RWPE1 (cell line): ENCODE results near the gene OR51B4.
A peak's percentile ranks its signal among the peaks of the same experiment; 100 is the strongest.

ENCODE experiments used
- CTCF ChIA-PET: fragments of 350-600 bp; sonication (Branson Sonifier 250); formaldehyde crosslinking; extraction: SDS; loops from one replicate; lab custom pipeline; 2021; lab: Yijun Ruan, JAX
- POLR2A ChIA-PET: fragments of 400-600 bp; formaldehyde crosslinking; extraction: SDS; loops from one replicate; lab custom pipeline; 2020; ENCODE audit warnings: antibody characterized with exemption; ENCODE audit not compliant: low non-redundant PET; lab: Yijun Ruan, JAX
- DNase-seq: peaks from one replicate; pipeline ENCODE4 v3.0.0; 2012; ENCODE audit warnings: low spot score
- H3K27ac ChIP-seq: fragments of 450-650 bp; 2 replicates; pipeline ENCODE4 v1.5.1; 2017
- TF ChIP-seq, protein P1 (sequence below): fragments of 450-650 bp; conservative IDR thresholded peaks from 2 replicates; pipeline ENCODE4 v1.5.1; 2017; ENCODE audit warnings: low read depth, mild to moderate bottlenecking

The OR51B4 gene

DNA sequence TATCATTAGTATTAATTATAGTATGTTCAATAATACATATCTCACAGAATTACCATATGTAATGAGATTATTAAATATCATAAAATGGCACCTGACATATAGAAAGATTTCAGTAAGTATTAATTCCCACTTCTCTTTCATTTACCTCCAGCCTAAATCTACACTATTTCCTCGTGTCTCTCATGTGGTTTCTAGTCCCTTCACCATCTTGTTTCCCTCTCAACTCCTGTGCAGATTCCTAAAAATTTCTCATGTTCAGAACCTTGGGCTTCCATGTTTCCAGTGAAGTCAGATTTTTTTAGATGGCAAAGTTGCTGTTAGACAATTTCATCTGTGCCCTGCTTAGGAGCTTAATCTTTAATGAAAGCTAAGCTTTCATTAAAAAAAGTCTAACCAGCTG, 17.9 kb downstream of the OR51B4 start:
- TF ChIP-seq, protein P1, sequence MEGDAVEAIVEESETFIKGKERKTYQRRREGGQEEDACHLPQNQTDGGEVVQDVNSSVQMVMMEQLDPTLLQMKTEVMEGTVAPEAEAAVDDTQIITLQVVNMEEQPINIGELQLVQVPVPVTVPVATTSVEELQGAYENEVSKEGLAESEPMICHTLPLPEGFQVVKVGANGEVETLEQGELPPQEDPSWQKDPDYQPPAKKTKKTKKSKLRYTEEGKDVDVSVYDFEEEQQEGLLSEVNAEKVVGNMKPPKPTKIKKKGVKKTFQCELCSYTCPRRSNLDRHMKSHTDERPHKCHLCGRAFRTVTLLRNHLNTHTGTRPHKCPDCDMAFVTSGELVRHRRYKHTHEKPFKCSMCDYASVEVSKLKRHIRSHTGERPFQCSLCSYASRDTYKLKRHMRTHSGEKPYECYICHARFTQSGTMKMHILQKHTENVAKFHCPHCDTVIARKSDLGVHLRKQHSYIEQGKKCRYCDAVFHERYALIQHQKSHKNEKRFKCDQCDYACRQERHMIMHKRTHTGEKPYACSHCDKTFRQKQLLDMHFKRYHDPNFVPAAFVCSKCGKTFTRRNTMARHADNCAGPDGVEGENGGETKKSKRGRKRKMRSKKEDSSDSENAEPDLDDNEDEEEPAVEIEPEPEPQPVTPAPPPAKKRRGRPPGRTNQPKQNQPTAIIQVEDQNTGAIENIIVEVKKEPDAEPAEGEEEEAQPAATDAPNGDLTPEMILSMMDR: no peak
- POLR2A ChIA-PET: no interaction called here
- CTCF ChIA-PET: no interaction called here
- DNase-seq: no peak
- H3K27ac ChIP-seq: no peak overlapping the region

DNA sequence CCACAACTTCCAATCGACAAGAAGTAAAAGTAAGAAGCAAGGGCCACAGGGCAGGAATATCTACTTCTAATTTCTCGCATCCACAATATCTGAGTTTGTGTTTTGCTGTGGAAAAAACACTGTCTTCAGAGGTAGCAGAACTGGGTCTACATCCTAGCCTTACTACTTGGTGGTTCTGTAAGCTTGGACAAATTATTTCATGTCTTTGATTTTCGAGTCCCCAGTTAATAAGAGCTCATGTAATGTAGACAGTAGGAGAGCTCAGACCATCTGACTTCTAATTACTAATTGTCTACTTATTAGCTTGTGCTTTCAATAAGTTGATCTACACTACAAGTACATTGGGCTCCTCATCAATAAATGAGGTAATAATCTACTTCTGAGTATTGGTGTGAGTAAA, 18.7 kb downstream of the OR51B4 start:
- no peak for DNase-seq
- ChIA-PET CTCF (no interaction called here), POLR2A (no interaction called here)
- H3K27ac ChIP-seq: no peak overlapping the region
- TF ChIP-seq, protein P1: no peak

DNA sequence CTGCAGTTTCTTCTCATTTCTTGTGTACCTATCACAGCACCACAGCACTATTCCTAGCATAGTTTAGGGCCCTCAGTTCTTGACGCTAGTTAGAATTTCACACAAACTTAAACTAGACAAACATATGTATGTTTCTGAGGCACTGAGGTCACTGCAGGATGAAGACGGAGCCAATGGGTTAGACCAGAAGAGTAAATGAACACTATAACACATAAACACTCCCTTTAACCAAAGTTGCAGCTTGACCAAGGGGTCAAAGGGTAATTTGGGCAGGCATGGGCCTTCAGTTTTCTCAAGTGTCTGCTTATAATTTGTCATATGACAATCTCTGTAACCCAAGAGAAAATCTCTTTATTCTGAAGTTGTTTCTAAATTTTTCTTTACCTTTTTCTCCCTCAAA, 19.1 kb downstream of the OR51B4 start:
- TF ChIP-seq, protein P1: no peak
- no peak for DNase-seq
- H3K27ac ChIP-seq: no peak overlapping the region
- POLR2A ChIA-PET: no interaction called here
- CTCF ChIA-PET: no interaction called here

DNA sequence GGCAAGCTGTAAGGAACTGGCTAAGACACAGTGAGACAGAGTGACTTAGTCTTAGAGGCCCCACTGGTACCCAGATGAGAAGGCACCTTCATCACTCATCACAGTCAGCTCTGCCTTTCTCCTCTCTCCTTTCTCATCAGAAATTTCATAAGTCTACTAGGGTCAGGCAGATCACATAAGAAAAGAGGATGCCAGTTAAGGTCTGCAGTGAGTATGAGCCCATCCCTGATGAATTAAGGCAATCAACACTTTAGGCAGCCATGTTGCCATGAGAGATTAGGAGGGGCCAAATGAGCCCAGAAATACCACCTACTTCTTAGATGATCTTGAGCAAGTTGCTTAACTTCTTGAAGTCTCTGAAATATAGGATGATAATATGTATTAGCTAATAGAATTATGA, 20.1 kb downstream of the OR51B4 start:
- POLR2A ChIA-PET: no interaction called here
- CTCF ChIA-PET: interaction anchor here (0.6 kb wide), 1 partner anchor 8 kb away, joined by 3 read pairs; no protein-coding TSS in a partner anchor
- DNase-seq: no peak
- TF ChIP-seq, protein P1: no peak
- H3K27ac ChIP-seq: no peak overlapping the region

DNA sequence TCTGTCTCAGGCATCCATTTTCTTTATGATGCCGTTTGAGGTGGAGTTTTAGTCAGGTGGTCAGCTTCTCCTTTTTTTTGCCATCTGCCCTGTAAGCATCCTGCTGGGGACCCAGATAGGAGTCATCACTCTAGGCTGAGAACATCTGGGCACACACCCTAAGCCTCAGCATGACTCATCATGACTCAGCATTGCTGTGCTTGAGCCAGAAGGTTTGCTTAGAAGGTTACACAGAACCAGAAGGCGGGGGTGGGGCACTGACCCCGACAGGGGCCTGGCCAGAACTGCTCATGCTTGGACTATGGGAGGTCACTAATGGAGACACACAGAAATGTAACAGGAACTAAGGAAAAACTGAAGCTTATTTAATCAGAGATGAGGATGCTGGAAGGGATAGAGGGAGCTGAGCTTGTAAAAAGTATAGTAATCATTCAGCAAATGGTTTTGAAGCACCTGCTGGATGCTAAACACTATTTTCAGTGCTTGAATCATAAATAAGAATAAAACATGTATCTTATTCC, 21.1 kb downstream of the OR51B4 start:
- TF ChIP-seq, protein P1: no peak
- POLR2A ChIA-PET: no interaction called here
- DNase-seq: peak; percentile 92
- peak overlapping the region; percentile 46 for H3K27ac ChIP-seq
- CTCF ChIA-PET: no interaction called here

DNA sequence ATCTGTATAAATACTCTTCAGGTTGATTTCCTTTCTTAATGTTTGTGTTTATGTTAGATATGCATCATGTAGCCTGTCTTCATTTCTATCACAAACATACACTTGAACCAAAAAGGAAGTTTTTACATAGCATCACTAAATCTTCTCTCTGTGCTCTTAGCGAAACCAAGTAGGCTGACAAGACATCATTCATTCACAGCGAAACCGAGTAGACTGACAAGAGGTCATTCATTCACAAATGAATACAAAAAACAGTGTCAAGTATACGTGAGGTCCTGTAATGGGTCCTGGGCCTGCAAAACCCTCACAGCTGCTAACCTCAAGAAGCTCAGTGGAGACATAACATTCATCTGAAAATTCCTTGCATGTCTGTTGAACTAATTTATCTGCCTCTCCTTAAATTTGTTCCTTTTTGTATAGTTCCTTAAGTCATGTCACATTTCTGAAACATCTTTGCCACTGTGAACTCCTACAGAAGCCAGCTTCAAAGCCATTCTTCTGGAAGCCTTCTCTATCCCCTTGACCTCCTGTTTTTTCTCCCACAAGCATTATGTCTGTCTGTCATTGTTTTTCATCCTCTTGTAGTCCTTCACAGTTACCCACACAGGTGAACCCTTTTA, 22.2 kb downstream of the OR51B4 start:
- DNase-seq: no peak
- H3K27ac ChIP-seq: no peak overlapping the region
- ChIA-PET CTCF (no interaction called here), POLR2A (no interaction called here)
- TF ChIP-seq, protein P1: no peak
